GM18861 (cell line): ENCODE data around the gene CHST2.
A peak's percentile ranks its signal among the peaks of the same experiment; 100 is the strongest.

ENCODE experiments used
- ATAC-seq: cut with Tn5 transposase; IDR thresholded peaks from one replicate; pipeline ENCODE4 v1.9.1; 2021; ENCODE audit not compliant: unreplicated experiment

The CHST2 gene

DNA sequence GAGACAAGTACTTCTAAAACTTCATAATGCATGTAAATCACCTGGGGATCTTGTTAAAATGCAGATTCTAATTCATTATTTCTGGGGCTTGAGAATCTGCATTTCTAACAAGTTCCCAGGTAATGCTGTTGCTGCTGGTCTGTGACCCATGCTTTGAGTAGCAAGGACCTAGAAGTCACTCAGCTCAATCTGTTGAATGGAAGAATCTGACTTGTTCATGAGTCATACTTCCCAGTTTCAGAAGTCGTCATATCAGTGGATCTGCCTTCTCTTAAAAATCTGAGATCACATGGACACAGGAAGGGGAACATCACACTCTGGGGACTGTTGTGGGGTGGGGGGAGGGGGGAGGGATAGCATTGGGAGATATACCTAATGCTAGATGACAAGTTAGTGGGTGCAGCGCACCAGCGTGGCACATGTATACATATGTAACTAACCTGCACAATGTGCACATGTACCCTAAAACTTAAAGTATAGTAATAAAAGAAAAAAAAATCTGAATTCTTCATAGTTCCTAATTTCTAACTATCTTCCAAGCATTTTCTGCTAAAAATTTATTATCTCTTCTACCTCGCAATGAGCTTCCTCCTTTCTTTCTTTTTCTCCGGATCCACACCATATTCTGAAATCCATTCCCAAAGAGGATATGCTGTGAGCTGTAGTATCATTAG is 46.2 kb downstream of the CHST2 start:
- peak; percentile 72 for ATAC-seq

DNA sequence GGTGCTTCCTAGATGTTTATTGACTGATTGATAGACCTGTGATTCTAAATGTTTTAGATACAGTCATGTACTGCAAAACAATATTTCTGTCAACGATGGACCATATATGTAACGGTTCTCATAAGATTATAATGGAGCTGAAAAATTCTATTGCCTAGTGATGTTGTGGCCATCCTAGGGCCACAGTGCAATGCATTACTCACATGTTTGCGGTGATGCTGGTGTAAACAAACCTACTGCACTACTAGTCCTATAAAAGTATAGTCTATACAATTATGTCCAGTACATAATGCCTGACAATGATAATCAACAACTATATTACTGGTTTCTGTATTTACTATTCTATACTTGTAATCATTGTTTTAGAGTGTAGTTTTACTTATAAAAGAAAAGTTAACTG is 46.8 kb downstream of the CHST2 start:
- no peak for ATAC-seq

DNA sequence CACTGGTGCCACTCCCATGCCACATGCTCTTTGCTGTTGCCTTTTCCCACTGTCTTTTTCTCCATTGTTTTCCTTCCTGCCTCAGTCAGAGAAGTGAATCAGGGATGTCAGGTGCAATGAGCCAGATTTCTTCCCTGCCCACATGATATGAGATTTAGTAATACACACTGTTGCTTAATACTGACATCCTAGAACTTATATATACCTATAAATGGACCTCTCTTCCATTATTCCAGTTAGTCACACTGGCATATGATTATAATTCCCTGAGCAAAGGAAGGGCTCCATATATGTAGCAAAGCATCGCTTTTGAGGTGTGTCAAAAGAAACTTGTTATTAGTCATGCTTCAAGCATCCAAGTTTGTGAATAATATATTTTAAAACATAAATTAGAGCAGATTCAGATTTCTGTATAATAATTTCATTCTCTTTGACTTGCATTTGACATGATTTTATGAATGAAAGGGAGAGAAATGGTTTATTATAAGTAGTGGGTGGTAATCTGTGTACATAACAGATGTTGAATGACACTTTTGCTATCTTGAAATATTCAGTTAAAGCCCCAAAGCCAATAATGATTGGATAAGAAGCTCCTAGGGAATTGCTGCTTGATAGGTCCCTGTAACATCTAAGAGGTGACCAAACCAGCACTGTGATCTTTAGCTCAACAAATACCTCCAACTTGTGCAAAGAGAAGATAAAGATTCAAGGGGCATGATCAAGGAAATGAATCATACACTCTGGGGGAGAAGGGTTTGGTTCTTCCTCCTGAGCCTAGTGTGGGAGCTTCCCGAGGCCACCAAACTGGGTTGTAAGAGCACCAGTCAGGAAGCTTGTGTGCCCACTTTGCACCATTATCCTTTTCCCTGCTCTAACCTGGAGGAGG is 48.6 kb downstream of the CHST2 start:
- no peak for ATAC-seq

DNA sequence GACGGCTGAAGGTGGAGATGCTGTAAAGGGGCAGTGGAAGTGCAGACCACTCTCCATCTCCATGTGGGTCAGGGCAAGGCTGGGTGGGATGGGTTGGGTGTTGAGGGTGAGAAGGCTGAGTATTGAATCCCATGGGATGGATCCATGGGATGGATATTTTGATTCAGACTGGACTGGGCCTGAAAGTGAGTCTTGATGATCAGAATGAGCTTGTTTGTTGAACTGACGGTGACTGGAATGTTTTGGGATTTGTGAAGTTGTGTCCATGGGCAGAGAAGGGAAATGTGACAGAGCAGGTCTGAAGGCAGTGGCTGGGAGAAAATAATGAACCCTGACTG is 49.3 kb downstream of the CHST2 start:
- no peak for ATAC-seq

DNA sequence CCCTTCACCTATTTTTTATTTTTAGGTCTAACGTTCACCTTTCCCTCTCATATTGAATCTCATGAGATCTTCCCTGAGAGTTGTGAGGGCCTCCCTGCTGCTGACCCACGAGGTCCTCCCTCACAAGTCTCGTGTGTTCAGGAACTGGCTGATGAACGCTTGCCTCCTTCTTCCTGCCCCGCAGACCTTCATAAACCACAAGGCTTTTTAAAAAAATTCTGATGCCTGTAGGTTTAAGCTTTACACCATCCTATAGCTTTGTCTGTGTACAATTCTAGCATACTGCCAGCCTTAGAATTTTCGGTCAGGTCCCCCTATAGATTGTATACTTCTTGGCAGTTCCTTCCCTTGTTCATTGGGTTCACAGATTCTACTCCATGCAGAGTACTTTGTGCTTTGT is 50.5 kb downstream of the CHST2 start:
- ATAC-seq: no peak

DNA sequence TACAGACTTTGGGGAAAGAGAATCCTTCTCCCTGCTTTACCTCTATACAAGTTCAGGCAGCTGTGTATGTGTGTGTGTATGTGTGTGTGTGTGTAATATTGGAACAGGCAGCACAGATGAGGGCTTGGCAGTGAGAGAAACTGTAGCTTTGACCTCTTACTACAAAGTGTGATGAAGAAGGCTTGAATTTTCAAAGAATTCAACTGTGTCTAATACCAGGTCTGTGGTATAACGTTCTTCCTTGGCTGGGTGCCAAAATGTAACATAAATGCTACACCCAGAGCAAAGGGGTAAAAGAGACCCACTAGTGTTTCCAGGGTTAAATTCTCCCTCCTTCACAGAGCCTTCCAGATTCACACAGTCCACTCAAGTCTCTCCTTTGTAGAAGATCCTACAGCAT is 51.1 kb downstream of the CHST2 start:
- no peak for ATAC-seq

DNA sequence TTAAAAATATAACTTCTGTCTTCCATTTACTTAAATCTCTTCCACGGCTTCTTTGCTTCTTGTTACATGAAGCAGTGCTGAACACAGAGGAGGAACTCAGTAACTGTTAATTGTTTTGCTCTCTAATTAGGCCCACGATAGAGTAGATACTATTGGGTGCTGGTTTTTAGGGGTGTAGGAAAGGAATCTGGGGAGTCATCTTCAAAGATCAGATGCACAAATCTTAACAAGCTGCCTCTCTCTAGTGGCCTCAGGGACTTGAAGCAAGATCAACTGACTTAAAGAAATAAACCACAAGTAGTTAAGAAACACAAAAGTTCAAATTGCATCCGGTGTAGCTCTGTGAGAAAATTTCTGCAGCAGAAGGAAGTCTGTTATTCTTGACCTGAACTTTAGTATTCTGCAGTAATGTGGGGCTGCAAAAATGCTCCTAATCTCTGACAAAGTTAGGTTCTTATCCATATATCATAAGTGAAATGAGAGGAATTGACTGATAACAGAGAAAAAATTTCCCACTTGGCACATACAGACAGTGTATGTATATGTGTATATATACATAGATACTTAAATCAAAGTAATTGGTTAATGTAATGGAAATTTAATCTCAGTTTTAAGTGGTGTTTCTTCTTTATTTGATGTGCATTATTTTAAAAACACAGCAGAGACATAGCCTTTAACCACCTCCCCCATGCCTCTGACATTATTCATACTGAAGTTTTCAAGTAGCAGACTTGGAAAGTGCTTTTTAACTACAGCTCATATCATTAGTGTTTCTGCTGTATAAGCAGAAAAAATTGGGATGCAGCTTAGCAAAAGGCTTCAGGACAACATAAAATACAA is 51.8 kb downstream of the CHST2 start:
- peak; percentile 88 for ATAC-seq

DNA sequence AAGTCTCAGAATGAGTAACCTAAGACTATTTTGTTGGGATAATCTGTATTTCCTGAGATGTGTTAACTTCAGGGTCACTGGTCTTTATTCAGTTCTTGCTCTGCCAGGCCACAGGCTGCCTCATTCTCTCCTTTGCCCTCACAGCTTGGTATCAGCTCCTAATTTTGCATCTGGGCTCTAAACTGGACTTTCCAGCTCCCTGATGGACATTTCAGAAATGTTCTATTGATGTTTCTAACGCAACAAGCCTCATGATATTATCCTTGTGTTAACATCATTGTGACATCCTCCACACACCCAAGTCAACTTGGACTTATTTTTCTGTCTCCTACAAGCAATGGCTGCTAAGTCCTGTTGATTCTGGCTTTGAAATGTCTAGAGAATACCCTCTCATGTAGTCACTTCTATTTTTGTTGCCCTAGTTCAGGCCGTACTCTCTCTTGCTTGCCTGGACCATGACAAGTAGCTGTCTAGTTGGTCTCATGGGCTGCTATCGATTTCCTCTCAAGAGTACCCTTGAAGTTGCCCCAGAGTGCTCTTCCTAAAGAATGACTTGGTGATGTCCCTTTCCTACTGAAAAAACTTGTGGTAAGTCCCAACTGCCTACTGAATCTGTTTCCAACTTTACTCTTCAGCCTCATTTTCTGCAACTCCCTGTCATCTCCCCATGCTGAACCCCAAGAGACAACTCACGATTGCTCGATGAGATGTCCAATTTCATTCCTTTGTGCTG is 52.7 kb downstream of the CHST2 start:
- ATAC-seq: no peak

DNA sequence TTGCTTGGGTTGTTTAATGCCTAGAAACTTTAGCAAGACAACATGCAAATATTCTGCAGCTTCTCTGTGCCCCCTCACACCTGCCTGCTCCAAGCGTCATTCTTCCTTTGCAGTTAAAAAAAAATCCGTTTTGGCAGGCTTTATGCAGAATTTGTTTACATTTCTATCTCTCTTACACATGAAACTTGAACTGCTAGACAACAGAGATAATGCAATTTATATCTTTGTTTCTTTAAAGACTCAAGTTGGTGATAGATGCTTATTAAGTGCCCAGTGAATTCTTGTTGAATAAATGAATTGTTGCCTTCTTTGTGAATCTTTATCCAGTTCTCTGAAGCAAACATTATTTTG is 53.2 kb downstream of the CHST2 start:
- ATAC-seq: no peak

DNA sequence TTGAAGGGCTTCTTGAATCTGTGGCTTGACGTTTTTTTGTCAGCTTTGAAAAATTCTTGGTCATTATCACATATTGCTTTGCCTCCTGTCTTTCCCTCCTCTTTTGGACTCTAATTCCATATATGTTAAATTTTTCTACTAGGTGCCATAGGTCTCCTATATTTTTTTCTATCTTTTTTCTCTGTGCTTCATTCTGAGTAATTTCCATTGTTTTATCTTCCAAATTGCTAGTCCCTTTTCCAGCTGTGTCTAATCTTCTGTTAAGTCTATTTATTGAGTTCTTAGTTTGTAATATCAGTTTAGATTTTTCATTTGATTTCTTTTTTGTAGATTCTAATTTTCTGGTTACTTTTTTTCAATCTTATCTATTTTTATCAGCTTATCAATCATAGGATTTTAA is 53.7 kb downstream of the CHST2 start:
- no peak for ATAC-seq
